GM19351 (cell line): Measurements from ENCODE around the gene THAP11.
"Not testable (repeated sequence)": the region's sequence is repeated elsewhere in the genome, so short reads cannot be mapped to it uniquely, and the experiment has no call there.

ENCODE experiments used
- ATAC-seq: cut with Tn5 transposase; IDR thresholded peaks from one replicate; pipeline ENCODE4 v1.9.1; 2021; ENCODE audit warnings: mild to moderate bottlenecking, moderate library complexity; ENCODE audit not compliant: unreplicated experiment

The THAP11 gene

GRCh38 chr16:67834242-67834614 is 7.9 kb upstream of the THAP11 start:
- no peak for ATAC-seq

- not testable (repeated sequence) for ATAC-seq
Observed at GRCh38 chr16:67837190-67837589, 4.9 kb upstream of the THAP11 start.

- no peak for ATAC-seq
Observed at GRCh38 chr16:67837811-67838210, 4.3 kb upstream of the THAP11 start.

GRCh38 chr16:67841198-67841815 is 813 bp upstream of the THAP11 start:
- ATAC-seq = no peak

- ATAC-seq = peak; percentile 7
Observed at GRCh38 chr16:67842509-67843342, 606 bp downstream of the THAP11 start.

- ATAC-seq = no peak
Observed at GRCh38 chr16:67843343-67843765, 1.2 kb downstream of the THAP11 start.

GRCh38 chr16:67844497-67844896 is 2.4 kb downstream of the THAP11 start:
- no peak for ATAC-seq

GRCh38 chr16:67845291-67846062 is 3.4 kb downstream of the THAP11 start:
- no peak for ATAC-seq

GRCh38 chr16:67846063-67846319 is 3.9 kb downstream of the THAP11 start:
- no peak for ATAC-seq

- ATAC-seq = peak; percentile 54
Observed at GRCh38 chr16:67846320-67847063, 4.4 kb downstream of the THAP11 start, which contains the start of gene NUTF2. Gene NUTF2, plus strand, starts transcription at chr16:67846933. Its CDS starts 18,198 bp downstream, at chr16:67865131.

GRCh38 chr16:67847064-67847861 is 5.1 kb downstream of the THAP11 start, which contains the start of gene CENPT:
Gene CENPT, minus strand, starts transcription at chr16:67847693. Its CDS starts 13,834 bp downstream, at chr16:67833859.
- ATAC-seq = peak; percentile 39

GRCh38 chr16:67848118-67848517 is 6.0 kb downstream of the THAP11 start:
- no peak for ATAC-seq

GRCh38 chr16:67853670-67854069 is 11.6 kb downstream of the THAP11 start:
- ATAC-seq = no peak

- no peak for ATAC-seq
Observed at GRCh38 chr16:67855789-67856188, 13.7 kb downstream of the THAP11 start.

- ATAC-seq = no peak
Observed at GRCh38 chr16:67856927-67857546, 14.9 kb downstream of the THAP11 start.

GRCh38 chr16:67857547-67858233 is 15.6 kb downstream of the THAP11 start:
- no peak for ATAC-seq

- no peak for ATAC-seq
Observed at GRCh38 chr16:67858500-67858899, 16.4 kb downstream of the THAP11 start.

- ATAC-seq = no peak
Observed at GRCh38 chr16:67860589-67861398, 18.7 kb downstream of the THAP11 start.
